ENCODE measurements around the gene DUSP3. TPM values are rescaled to one million over a fixed set of nuclear protein-coding genes. Genes with fewer than 3 reads are reported as not detected.

DUSP3 gene
- 10.5 TPM for polyA plus RNA-seq

GRCh38 chr17:43778337-43779144, at the start of gene DUSP3:
Gene DUSP3, minus strand, starts transcription at chr17:43778977. Its CDS starts 53 bp downstream, at chr17:43778924.
- H3K36me3 Mint-ChIP-seq: peaks cover 2% of the 10 kb centered on the region
- H3K27me3 Mint-ChIP-seq: peaks cover 12% of the 10 kb centered on the region
- peaks cover under 1 to 6% (median 4%) of the 10 kb centered on the region in 3 donors for H3K4me1 Mint-ChIP-seq
- no peaks in the 10 kb centered on the region for H3K9me3 Mint-ChIP-seq
- peak within 1 kb of the TSS; percentile 86 to 92 (median 92) for H3K4me3 Mint-ChIP-seq
- peak within 1 kb of the TSS in 2 of 3 donors; percentile 64 to 84 for H3K27ac Mint-ChIP-seq

GRCh38 chr17:43827596-43827995, 48.8 kb upstream of the DUSP3 start:
- no peaks in the 10 kb centered on the region for H3K9me3 Mint-ChIP-seq
- peaks cover 24% of the 10 kb centered on the region for H3K27me3 Mint-ChIP-seq
- peaks cover 0 to 5% (median 3%) of the 10 kb centered on the region in 3 donors for H3K4me1 Mint-ChIP-seq
- peaks cover 2% of the 10 kb centered on the region for H3K36me3 Mint-ChIP-seq
- H3K4me3 Mint-ChIP-seq: no peak overlapping the region
- H3K27ac Mint-ChIP-seq: no peak overlapping the region

- Mint-ChIP-seq H3K27ac (no peak overlapping the region), H3K36me3 (peaks cover 2% of the 10 kb centered on the region), H3K4me3 (no peak overlapping the region), H3K4me1 (peaks cover 0 to 3% (median 0%) of the 10 kb centered on the region in 3 donors), H3K27me3 (peaks cover 12% of the 10 kb centered on the region), H3K9me3 (no peaks in the 10 kb centered on the region)
Measured at GRCh38 chr17:43826206-43826605, 47.4 kb upstream of the DUSP3 start.

- Mint-ChIP-seq H3K9me3 (no peaks in the 10 kb centered on the region), H3K4me3 (no peak overlapping the region), H3K27ac (no peak overlapping the region), H3K36me3 (peaks cover 2% of the 10 kb centered on the region), H3K27me3 (peaks cover 6% of the 10 kb centered on the region), H3K4me1 (no peaks in the 10 kb centered on the region)
Measured at GRCh38 chr17:43825567-43825966, 46.8 kb upstream of the DUSP3 start.

GRCh38 chr17:43823350-43824084, 44.7 kb upstream of the DUSP3 start:
- Mint-ChIP-seq H3K27me3 (peaks cover 2% of the 10 kb centered on the region), H3K27ac (no peak overlapping the region), H3K4me1 (no peaks in the 10 kb centered on the region), H3K36me3 (peaks cover 2% of the 10 kb centered on the region), H3K9me3 (no peaks in the 10 kb centered on the region), H3K4me3 (no peak overlapping the region)

- H3K27me3 Mint-ChIP-seq: peaks cover 2% of the 10 kb centered on the region
- H3K4me3 Mint-ChIP-seq: no peak overlapping the region
- H3K36me3 Mint-ChIP-seq: peaks cover 2% of the 10 kb centered on the region
- H3K4me1 Mint-ChIP-seq: no peaks in the 10 kb centered on the region
- H3K9me3 Mint-ChIP-seq: no peaks in the 10 kb centered on the region
- H3K27ac Mint-ChIP-seq: no peak overlapping the region
Measured at GRCh38 chr17:43822570-43823190, 43.9 kb upstream of the DUSP3 start.

- peaks cover 2% of the 10 kb centered on the region for H3K27me3 Mint-ChIP-seq
- peak overlapping the region in 1 of 3 donors; percentile 41 for H3K27ac Mint-ChIP-seq
- H3K36me3 Mint-ChIP-seq: peaks cover 2% of the 10 kb centered on the region
- H3K9me3 Mint-ChIP-seq: no peaks in the 10 kb centered on the region
- no peaks in the 10 kb centered on the region for H3K4me1 Mint-ChIP-seq
- H3K4me3 Mint-ChIP-seq: no peak overlapping the region
Measured at GRCh38 chr17:43820759-43821158, 42.0 kb upstream of the DUSP3 start.

- Mint-ChIP-seq H3K9me3 (no peaks in the 10 kb centered on the region), H3K4me1 (no peaks in the 10 kb centered on the region), H3K27ac (no peak overlapping the region), H3K36me3 (no peaks in the 10 kb centered on the region), H3K27me3 (no peaks in the 10 kb centered on the region), H3K4me3 (no peak overlapping the region)
Measured at GRCh38 chr17:43818966-43819365, 40.2 kb upstream of the DUSP3 start.

GRCh38 chr17:43817826-43818225, 39.0 kb upstream of the DUSP3 start:
- Mint-ChIP-seq H3K36me3 (no peaks in the 10 kb centered on the region), H3K9me3 (no peaks in the 10 kb centered on the region), H3K4me1 (no peaks in the 10 kb centered on the region), H3K4me3 (no peak overlapping the region), H3K27ac (no peak overlapping the region), H3K27me3 (no peaks in the 10 kb centered on the region)

- no peak overlapping the region for H3K27ac Mint-ChIP-seq
- no peaks in the 10 kb centered on the region for H3K4me1 Mint-ChIP-seq
- H3K4me3 Mint-ChIP-seq: no peak overlapping the region
- H3K36me3 Mint-ChIP-seq: no peaks in the 10 kb centered on the region
- H3K9me3 Mint-ChIP-seq: no peaks in the 10 kb centered on the region
- H3K27me3 Mint-ChIP-seq: peaks cover 3% of the 10 kb centered on the region
Measured at GRCh38 chr17:43816336-43817320, 37.9 kb upstream of the DUSP3 start.

- Mint-ChIP-seq H3K9me3 (no peaks in the 10 kb centered on the region), H3K27me3 (peaks cover 5% of the 10 kb centered on the region), H3K27ac (no peak overlapping the region), H3K4me3 (no peak overlapping the region), H3K36me3 (no peaks in the 10 kb centered on the region), H3K4me1 (no peaks in the 10 kb centered on the region)
Measured at GRCh38 chr17:43814714-43815113, 35.9 kb upstream of the DUSP3 start.

GRCh38 chr17:43814026-43814425, 35.2 kb upstream of the DUSP3 start:
- Mint-ChIP-seq H3K27ac (no peak overlapping the region), H3K27me3 (peaks cover 8% of the 10 kb centered on the region), H3K4me1 (no peaks in the 10 kb centered on the region), H3K9me3 (no peaks in the 10 kb centered on the region), H3K36me3 (no peaks in the 10 kb centered on the region), H3K4me3 (no peak overlapping the region)

- peaks cover 8% of the 10 kb centered on the region for H3K27me3 Mint-ChIP-seq
Measured at GRCh38 chr17:43813386-43813785, 34.6 kb upstream of the DUSP3 start.

GRCh38 chr17:43812396-43813265, 33.9 kb upstream of the DUSP3 start:
- Mint-ChIP-seq H3K4me3 (no peak overlapping the region), H3K36me3 (no peaks in the 10 kb centered on the region), H3K4me1 (no peaks in the 10 kb centered on the region), H3K27ac (no peak overlapping the region), H3K9me3 (no peaks in the 10 kb centered on the region), H3K27me3 (peaks cover 8% of the 10 kb centered on the region)

More at GRCh38 chr17:43813386-43813785, 34.6 kb upstream of the DUSP3 start:
- H3K27ac Mint-ChIP-seq: no peak overlapping the region
- H3K9me3 Mint-ChIP-seq: no peaks in the 10 kb centered on the region
- H3K4me1 Mint-ChIP-seq: no peaks in the 10 kb centered on the region
- no peak overlapping the region for H3K4me3 Mint-ChIP-seq
- no peaks in the 10 kb centered on the region for H3K36me3 Mint-ChIP-seq

All from IgD-negative memory B cell (primary cell).